CD4-positive, alpha-beta T cell treated with Interleukin-15 for 1 hour (primary cell): ENCODE measurements around the gene HUNK.
"Not testable (repeated sequence)": the region's sequence is repeated elsewhere in the genome, so short reads cannot be mapped to it uniquely, and the experiment has no call there.

Experiments used
- DNase-seq: peaks from one replicate; pipeline ENCODE4 v3.0.0-alpha.2; 2020

The HUNK gene

GRCh38 chr21:31924548-31924947, 51.7 kb downstream of the HUNK start:
- DNase-seq, result no peak

- no peak for DNase-seq
Observed at GRCh38 chr21:31926498-31926897, 53.7 kb downstream of the HUNK start.

GRCh38 chr21:31927689-31928353, 55.0 kb downstream of the HUNK start:
- no peak for DNase-seq

GRCh38 chr21:31928656-31929055, 55.8 kb downstream of the HUNK start:
- no peak for DNase-seq

GRCh38 chr21:31929548-31929947, 56.7 kb downstream of the HUNK start:
- DNase-seq, result no peak

- no peak for DNase-seq
Observed at GRCh38 chr21:31930001-31930400, 57.2 kb downstream of the HUNK start.

GRCh38 chr21:31931644-31932469, 59.0 kb downstream of the HUNK start:
- no peak for DNase-seq

- DNase-seq, result no peak
Observed at GRCh38 chr21:31932470-31932764, 59.6 kb downstream of the HUNK start.

GRCh38 chr21:31937303-31937702, 64.5 kb downstream of the HUNK start:
- no peak for DNase-seq

- no peak for DNase-seq
Observed at GRCh38 chr21:31938330-31939301, 65.8 kb downstream of the HUNK start.

- no peak for DNase-seq
Observed at GRCh38 chr21:31941694-31942093, 68.9 kb downstream of the HUNK start.

GRCh38 chr21:31943561-31943960, 70.7 kb downstream of the HUNK start:
- DNase-seq, result no peak

- no peak for DNase-seq
Observed at GRCh38 chr21:31945141-31945540, 72.3 kb downstream of the HUNK start.

- no peak for DNase-seq
Observed at GRCh38 chr21:31945546-31945945, 72.7 kb downstream of the HUNK start.

GRCh38 chr21:31946231-31946630, 73.4 kb downstream of the HUNK start:
- DNase-seq, result no peak

- DNase-seq, result not testable (repeated sequence)
Observed at GRCh38 chr21:31946876-31947550, 74.2 kb downstream of the HUNK start.

GRCh38 chr21:31948676-31949075, 75.9 kb downstream of the HUNK start:
- DNase-seq, result no peak

GRCh38 chr21:31952828-31953227, 80.0 kb downstream of the HUNK start:
- DNase-seq, result no peak

- no peak for DNase-seq
Observed at GRCh38 chr21:31957631-31958030, 84.8 kb downstream of the HUNK start.

- no peak for DNase-seq
Observed at GRCh38 chr21:31959881-31960280, 87.1 kb downstream of the HUNK start.

- DNase-seq, result no peak
Observed at GRCh38 chr21:31961027-31961426, 88.2 kb downstream of the HUNK start.

- DNase-seq, result no peak
Observed at GRCh38 chr21:31961704-31962103, 88.9 kb downstream of the HUNK start.

GRCh38 chr21:31964692-31965091, 91.9 kb downstream of the HUNK start:
- DNase-seq, result no peak
